GM21515 (cell line): Measurements from ENCODE around the gene GFOD1.
A peak's percentile ranks its signal among the peaks of the same experiment; 100 is the strongest.
"Not testable (repeated sequence)": the region's sequence is repeated elsewhere in the genome, so short reads cannot be mapped to it uniquely, and the experiment has no call there.

Source experiments
- ATAC-seq: cut with Tn5 transposase; IDR thresholded peaks from one replicate; pipeline ENCODE4 v1.9.1; 2021; ENCODE audit not compliant: unreplicated experiment

GFOD1 gene

DNA sequence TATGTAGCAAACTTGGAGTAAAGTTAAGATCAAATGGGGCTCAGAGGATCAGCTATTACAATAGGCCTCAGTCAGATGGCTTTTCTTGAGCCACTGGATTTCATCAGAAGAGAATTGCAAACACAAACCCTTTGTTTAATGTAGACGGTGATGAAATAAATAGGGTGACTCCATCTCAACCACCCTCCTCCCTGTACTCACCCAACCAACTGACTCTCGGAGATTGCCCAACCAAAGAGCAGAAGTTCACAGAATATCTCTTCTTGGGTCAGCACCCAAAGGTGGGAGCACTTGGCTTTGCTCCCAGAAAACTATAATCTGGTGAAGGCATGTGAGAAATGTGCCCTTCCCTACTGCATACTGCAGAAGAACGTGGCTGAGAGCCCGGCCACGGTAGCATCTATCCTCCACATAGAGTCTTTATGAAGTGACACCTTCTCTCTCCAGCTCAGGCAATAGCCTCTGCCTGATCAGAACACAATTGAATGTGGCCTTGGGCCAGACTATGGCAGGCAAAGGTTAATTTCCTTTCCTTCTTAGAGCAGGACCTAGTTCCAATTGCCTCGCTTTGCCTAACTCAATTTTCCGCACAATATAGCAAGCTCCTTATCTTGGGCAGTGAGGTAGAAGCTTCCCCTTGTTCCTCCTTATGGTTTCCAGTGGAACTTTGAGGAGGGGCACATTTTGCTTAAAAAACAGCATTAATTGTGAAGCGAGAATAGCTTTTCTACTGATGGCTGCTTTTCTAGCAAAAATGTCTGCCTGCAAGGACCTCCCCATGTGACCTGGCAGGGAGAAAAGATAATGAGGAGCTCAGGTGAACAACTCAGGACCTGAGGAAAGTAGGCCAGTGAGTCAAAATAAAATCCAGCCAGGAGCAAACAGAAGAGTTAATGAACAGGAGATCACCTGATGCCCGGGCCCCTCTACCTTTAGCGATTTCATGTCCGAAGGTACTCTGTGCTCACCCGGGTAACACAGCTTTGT is 79.4 kb downstream of the GFOD1 start:
- no peak for ATAC-seq

- no peak for ATAC-seq
These were observed 80.1 kb downstream of the GFOD1 start for GRCh38 chr6:13407368-13407708.

GRCh38 chr6:13406781-13407180 is 80.6 kb downstream of the GFOD1 start:
- ATAC-seq: no peak

DNA sequence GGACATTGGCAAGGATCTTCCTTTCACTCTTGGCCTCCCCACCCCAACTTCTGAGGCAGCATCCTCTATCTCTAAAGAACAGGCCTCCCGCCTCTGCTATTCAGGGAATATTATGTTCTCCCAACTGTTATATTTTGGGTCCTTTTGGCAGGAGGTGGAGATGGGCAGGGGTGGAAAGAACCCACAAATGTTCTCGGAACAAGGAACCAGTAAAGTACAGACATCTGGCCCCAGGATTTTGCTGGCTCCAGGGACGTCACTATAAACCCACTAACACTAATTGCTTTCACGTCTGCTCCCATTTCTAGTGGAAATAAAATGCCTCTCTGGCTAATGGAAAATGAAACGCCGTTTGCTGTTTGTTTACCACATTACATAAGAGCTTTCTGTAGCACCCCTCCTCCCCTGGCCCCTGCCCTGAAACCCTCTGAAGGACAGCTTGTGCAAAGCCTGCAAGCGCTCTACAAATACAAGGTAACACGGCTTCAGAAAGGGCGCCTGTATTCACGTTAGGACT is 81.4 kb downstream of the GFOD1 start:
- ATAC-seq: no peak

GRCh38 chr6:13404892-13405254 is 82.5 kb downstream of the GFOD1 start:
- no peak for ATAC-seq

DNA sequence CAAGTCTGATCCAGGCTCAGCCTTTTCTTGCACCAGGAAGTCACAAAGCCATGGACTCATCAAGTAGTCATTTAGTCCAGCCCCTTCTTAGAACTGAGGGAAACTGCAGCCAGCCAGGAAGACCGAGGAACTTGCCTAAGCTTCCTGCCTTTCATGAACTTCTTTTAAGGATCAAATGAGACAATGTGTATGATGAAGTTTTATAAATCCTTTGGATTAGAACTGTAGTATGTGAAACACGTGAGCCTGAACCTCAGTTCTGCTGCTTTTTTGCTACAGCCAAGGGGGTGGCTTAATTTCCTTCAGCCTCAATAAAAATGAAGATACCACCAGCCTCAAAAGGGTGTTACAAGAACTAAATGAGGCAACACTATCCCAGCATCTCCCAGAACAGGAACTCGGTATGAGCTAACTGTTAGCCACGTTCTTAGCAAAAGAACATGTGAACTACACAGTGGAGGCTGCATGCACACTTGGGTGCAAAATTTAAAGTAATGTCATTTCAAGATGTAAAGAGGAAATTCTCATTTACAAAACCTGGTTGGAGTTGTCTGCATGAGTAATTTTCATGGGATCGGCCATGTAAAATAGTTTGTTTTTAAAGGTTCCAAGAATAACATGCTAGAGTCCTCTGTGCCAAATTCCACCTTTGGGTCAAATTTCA is 83.0 kb downstream of the GFOD1 start:
- ATAC-seq: no peak

DNA sequence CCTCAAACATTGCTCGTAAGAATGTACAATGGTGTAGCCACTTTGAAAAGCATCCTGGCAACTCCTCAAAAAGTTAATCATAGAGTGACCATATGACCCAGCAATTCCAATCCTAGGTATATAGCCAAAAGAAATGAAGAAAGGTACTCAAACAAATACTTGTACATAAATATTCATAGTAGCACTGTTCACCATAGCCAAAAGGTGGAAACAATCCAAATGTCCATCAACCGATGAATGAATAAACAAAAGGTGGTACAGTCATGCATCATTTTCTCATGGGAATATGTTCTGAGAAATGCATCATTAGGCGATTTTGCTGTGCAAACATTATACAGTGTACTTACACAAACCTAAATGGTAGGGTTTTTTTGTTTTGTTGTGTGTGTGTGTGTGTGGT is 84.7 kb downstream of the GFOD1 start:
- ATAC-seq: no peak

GRCh38 chr6:13400772-13401171 is 86.6 kb downstream of the GFOD1 start:
- no peak for ATAC-seq

GRCh38 chr6:13398421-13398994 is 88.9 kb downstream of the GFOD1 start:
- ATAC-seq: no peak

DNA sequence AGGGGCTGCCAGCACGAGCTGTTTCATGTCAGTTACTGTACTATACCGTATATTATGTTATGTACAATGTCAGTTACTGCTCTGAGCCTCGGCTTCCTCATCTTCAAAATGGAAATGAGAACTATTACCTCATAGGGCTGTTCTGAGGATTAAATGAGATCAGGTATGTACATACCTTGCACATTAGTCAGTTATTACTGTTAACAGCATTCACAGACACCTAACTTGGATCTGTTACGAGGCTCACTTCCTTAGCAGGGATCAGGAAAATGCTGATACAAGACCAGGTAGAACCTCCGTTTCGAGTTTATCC is 89.4 kb downstream of the GFOD1 start:
- no peak for ATAC-seq

DNA sequence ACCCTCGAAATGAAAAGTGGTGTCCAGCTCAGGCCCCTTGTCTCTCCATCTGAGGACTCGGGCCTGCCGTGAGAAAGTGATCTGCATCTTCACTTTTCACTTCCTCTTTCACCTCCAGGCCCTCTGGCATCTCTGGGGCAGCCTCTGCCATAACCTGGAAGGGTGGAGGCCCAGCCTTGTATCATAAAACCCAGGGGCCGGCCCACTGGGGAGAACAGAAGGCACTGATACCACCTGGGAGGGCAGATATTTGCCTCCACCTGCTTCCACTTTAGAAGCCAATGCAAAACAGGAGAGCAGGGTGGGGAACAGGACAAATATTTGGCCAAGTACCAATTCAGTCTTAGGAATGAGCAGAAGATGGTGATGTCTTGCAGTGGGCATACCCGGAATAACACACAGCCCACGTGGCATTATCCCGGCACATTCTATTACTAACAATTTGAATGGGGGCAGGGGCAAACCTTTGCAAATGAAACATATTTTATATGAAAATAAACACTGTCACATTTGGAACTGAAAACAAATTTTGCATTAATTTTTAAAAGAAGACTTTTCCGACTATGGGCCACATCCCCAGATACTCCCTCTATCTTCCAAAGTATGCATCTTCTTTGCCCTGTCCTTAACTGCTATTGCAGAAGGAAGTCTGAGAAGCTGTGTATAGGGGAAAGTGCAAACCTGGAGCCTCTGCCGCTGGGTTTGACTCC is 89.9 kb downstream of the GFOD1 start:
- ATAC-seq: peak; percentile 62

DNA sequence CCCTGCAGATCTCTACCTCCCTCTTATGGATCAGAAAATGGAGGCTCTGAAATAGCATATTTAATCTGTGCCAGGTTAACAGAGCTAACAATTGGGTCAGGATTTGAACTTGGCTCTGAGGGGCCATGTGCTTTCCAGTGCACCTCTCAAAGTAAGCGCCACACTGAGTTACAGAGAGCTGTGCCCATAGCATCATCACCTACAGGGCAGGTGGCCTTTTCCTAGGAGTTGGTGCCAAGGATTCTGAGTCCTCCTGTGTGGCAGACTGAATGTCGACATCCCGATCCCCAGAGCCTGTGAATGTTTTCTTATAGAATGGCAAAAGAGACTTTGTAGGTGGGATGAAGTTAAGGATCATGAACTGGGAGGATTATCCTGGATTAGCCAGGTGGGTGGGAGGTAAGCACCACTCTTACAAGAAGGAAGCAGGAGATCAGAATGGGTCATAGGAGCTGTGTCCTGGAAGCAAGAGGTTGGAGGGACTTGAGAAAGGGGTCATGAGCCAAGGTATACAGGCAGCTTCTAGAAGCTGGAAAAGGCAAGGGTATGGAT is 91.1 kb downstream of the GFOD1 start:
- ATAC-seq: no peak

GRCh38 chr6:13395272-13396237 is 91.8 kb downstream of the GFOD1 start:
- ATAC-seq: no peak

DNA sequence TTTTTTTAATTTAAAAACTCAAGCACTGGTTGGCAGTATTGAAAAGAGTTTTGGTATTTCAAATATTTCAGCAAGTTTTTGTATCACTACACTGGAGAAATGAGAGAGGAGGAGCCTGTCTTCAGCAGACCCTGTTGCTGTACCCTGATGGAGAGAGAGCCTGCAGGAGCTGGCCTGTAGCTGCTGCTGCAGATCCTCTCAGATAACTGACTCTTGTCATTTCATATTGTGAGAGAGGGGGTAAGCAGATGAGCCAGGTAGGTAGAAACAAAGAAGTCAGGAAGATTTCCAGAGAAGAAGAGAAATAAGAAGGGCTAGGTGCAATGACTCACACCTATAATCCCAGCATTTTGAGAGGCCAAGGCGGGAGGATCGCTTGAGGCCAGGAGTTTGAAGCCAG is 94.9 kb downstream of the GFOD1 start:
- no peak for ATAC-seq

DNA sequence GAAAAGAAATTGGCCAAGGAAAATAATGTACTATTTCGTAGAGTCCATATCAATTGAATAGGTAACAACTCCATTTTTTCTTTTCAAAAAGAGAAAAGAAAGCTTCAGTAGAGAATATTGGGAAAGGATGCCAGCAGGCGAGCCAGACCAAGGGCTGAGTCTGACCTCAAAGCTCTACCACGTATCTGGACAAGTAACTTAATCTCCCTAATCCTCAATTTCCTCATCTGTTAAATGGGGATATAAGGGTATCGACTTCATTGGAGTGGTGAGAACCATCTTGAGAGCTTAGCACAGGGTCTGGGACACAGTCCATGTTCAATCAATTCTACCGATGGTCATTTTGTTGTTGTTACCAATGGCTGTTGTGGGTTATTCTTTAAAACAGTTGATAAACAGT is 95.9 kb downstream of the GFOD1 start:
- ATAC-seq: no peak

- ATAC-seq: no peak
These were observed 96.7 kb downstream of the GFOD1 start for GRCh38 chr6:13390658-13391057.

- ATAC-seq: not testable (repeated sequence)
These were observed 98.2 kb downstream of the GFOD1 start for GRCh38 chr6:13389237-13389636.

DNA sequence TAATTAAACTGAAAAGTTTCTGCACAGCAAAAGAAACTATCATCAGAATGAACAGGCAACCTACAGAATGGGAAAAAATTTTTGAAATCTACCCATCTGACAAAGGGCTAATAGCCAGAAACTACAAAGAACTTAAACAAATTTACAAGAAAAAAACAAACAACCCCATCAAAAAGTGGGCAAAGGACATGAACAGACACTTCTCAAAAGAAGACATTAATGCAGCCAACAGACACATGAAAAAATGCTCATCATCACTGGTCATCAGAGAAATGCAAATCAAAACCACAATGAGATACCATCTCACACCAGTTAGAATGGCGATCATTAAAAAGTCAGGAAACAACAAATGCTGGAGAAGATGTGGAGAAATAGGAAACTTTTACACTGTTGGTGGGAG is 98.6 kb downstream of the GFOD1 start:
- not testable (repeated sequence) for ATAC-seq

DNA sequence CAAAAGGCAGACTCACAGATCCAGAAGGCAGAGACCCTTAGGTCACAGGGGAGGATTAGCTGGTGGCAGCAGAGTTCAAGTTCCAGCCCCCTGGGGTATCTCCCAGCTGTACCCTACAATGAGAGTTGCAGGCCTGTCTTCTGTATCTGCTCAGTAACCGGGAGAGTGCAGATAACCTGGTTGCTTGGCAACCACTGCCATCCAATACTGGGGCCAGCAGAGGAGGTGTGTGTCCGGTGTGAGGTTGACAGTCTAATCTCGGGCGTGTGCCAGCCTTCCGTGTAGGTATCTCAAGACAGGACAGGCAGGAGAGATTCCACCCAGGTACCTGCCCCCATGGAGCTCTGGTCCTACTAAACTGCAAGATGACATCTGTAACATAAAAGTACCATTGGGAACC is 102.4 kb downstream of the GFOD1 start:
- ATAC-seq: no peak

DNA sequence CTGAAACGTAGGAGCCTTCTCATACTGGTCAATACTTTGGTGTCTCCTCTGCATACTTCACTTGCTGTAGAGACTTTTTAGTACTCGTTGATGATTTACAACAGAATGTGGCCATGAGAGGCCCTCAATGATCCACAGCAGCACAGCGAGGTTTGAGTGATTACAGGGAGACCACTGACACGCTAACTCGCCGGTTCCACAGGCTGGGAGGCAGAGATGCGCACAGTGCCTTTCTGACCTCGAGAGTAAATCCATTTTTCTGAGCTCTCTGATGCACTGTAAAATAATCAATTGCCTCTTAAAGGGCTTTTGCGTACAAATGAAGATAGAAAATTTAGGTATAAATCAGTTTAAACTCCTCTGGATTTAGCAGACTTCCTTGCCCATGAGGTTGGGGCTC is 102.9 kb downstream of the GFOD1 start:
- no peak for ATAC-seq
